Umbilical cord (tissue), 2 donors: ENCODE results near the gene TMPO. TPM values are rescaled to one million over a fixed set of nuclear protein-coding genes. Genes with fewer than 3 reads are reported as not detected.
"Not testable (repeated sequence)": the region's sequence is repeated elsewhere in the genome, so short reads cannot be mapped to it uniquely, and the experiment has no call there.

ENCODE experiments used
- DNase-seq: peaks from one replicate; pipeline ENCODE4 v3.0.0-alpha.2; 2015; ENCODE audit warnings: low spot score
- total RNA-seq: library from RNA; depleted of rRNA; stranded (reverse); fragments of >200 nt; gene quantifications from one replicate; pipeline ENCODE4 v1.2.3, GENCODE V29; 2014; ENCODE audit warnings: low replicate concordance; ENCODE audit not compliant: insufficient read depth

TMPO gene
- total RNA-seq, 1 donor from 2014 or later: 155 TPM

GRCh38 chr12:98578392-98578791 lies 63.0 kb downstream of the TMPO start:
- no peak for DNase-seq

DNA sequence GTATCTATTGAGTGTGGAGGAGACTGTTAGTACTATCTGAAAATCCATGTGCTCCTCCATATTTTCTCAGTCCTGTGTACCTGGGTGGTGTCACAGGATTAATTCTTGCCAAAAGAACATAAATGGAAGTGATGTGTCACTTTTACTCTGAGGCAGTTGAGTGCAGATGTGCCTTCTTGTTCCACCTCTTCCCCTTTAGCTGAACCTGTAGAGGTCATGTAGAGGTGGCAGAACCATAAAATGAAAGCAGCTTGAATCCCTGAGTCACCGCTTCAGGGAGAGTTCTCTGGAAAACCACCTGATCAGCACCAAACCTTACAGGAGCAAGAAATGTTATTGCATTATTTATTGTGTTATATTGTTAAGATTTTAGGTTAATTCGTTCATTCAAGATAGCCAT lies 63.4 kb downstream of the TMPO start:
- DNase-seq: no peak

DNA sequence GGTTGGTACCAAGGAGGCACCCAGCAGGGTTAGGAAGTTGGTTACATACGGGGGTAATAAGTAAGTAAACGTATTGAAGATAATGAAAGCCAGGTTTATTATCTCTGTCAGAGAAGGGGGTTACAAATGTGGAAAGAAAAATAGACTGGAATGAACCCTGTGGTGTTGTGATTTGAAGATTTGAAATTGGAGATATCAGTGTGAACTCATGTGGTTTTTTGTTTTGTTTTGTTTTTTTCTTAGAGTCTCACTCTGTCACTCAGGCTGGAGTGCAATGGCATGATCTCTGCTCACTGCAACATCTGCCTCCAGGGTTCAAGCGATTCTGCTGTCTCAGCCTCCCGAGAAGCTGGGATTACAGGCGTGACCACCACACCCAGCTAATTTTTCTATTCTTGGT lies 64.0 kb downstream of the TMPO start:
- no peak for DNase-seq

GRCh38 chr12:98579835-98580234 lies 64.4 kb downstream of the TMPO start:
- no peak for DNase-seq

DNA sequence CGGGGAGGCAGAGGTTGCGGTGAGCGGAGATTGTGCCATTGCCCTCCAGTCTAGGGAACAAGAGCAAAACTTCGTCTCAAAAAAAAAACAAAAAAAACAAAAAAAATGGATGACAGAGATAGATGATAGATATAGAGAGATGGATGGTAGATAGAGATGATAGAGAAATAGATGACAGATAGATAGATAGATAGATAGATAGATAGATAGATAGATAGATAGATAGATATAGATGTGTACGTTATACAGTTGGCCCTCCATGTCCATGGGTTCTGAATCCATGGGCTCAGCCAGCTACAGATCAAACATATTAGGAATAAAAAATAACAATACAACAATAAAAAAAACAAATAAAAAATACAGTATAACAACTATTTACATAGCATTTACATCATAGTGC lies 65.3 kb downstream of the TMPO start:
- no peak for DNase-seq

GRCh38 chr12:98581101-98581500 lies 65.7 kb downstream of the TMPO start:
- no peak for DNase-seq

- DNase-seq: no peak
Measured at GRCh38 chr12:98582093-98582492, 66.7 kb downstream of the TMPO start.

GRCh38 chr12:98587084-98587483 lies 71.7 kb downstream of the TMPO start:
- no peak for DNase-seq

DNA sequence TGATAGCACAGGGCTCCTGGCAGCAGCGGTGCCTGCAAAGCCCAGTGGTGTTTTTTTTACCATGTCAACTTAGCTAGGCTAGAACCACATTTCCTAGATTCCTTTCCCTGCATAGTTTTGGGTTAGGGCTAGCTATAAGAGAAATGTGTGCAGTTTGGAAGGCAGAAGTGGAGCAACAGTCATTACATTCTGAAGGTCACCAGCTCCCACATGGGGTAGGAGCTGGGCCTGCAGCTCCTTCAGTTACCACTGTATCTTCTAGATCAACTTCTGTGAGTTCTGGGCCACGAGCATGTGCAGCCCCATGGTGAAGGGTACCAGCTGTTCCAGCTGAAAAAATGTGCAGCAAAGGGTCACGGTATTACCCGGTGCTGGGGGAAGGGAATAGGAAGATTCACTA lies 75.8 kb downstream of the TMPO start:
- DNase-seq: no peak

GRCh38 chr12:98592825-98593322 lies 77.5 kb downstream of the TMPO start:
- no peak for DNase-seq

DNA sequence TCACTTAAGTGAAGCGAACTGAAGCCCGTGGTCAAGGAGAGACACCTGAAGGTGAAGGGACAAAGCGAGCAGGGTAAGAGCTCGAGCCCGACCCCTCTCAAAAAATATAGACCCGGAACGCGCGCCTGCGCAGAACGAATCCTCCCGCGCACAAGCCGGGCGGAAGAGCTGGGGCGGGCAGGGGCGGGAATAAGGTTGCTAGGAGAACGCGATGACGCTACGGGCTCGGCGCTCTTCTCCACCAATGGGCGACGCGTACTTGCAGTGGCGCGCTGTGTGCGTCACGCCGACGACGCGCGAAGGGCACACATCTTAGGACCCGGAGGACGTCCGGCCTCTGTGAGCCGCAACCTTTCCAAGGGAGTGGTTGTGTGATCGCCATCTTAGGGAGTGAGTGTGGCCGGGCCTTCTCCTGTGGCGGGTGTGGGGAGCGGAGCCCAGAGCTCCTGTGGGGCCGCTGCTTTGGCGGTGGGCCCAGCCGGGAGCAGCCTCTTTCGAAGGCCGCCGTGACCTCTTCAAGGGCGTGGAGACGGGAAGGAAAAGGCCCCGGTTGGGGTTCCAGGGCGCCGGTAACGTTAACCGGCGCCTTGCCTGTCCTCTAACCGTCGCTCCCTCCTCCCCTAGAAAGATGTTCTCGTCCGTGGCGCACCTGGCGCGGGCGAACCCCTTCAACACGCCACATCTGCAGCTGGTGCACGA lies 78.1 kb downstream of the TMPO start, which contains the start of gene SLC25A3:
Gene SLC25A3, plus strand, starts transcription at position 336 of the 699 bp plus-strand sequence. Its CDS starts 293 bp downstream, at position 629.
- DNase-seq: peak; percentile 99

DNA sequence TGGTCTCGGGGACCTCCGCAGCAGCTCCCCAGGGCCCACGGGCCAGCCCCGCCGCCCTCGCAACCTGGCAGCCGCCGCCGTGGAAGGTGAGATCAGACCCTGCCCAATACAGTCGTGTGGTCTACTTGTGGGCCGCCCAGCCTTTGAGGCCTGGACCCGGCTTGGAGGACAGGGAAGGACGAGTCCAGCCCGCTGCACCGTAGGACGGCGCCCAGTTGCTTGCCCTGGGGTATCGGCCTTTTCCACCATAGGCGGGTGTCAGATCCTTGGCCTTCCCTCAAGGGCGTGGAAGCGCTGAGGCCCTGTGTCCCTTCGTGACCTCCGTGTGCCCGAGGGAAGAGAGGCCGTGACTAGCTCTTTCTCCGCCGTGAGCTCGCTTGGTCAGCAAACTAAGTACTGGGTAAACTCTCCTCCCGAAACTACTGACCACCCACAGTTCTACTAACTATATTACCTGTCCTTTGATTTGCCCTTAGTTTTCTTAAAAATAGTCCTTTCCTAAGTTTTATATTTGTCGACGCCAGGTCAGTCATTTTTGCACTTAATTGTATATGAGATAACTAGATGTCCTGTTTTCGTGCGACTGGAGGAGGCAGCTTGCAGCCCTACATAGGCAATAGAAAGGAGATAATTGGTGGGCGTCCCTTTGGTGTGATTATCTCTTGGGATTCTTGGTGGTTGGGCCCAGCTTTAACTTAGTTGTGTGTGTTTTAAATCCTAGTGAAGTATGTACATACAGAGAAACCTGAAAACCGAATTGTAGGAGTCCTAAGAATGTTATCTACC lies 78.9 kb downstream of the TMPO start:
- DNase-seq: peak; percentile 54

- DNase-seq: peak; percentile 37
Measured at GRCh38 chr12:98595243-98595988, 80.0 kb downstream of the TMPO start.

DNA sequence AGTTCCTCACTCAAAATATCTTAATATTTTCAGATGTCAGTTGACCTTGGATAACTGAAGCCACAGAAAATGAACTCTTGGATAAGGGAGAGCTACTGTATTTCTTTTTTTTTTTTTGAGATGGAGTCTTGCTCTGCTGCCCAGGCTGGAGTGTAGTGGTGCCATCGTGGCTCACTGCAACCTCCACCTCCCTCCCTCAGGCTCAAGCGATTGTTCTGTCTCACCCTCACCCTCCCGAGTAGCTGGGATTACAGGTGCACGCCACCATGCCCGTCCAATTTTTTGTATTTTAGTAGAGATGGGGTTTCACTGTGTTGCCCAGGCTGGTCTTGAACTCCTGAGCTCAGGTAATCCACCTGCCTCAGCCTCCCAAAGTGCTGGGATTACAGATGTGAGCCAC lies 81.9 kb downstream of the TMPO start:
- not testable (repeated sequence) for DNase-seq

Other genes starting within 250 kb of the TMPO start
- gene SLC25A3, start 78.1 kb downstream of the TMPO start, total RNA-seq: 310 TPM
- 66.4 TPM for gene IKBIP, start 129.2 kb downstream of the TMPO start, total RNA-seq
- 41.2 TPM for gene APAF1, start 129.7 kb downstream of the TMPO start, total RNA-seq